GM15510 (cell line): ENCODE results near the gene IGF2R.

Experiments used
- POLR2A ChIP-seq: IDR thresholded peaks from 3 replicates; pipeline ENCODE4 v1.6.1; 2011; ENCODE audit warnings: borderline replicate concordance; ENCODE audit not compliant: insufficient read length; ENCODE audit errors: extremely low read depth

The IGF2R gene

GRCh38 chr6:160022793-160023192 is 53.9 kb downstream of the IGF2R start:
- TF ChIP-seq POLR2A = no peak

- no peak for TF ChIP-seq POLR2A
These were observed 55.3 kb downstream of the IGF2R start for GRCh38 chr6:160024152-160024551.

GRCh38 chr6:160027076-160027475 is 58.2 kb downstream of the IGF2R start:
- TF ChIP-seq POLR2A = no peak

GRCh38 chr6:160027931-160028330 is 59.0 kb downstream of the IGF2R start:
- no peak for TF ChIP-seq POLR2A

- TF ChIP-seq POLR2A = no peak
These were observed 59.8 kb downstream of the IGF2R start for GRCh38 chr6:160028487-160029275.

GRCh38 chr6:160029525-160029924 is 60.6 kb downstream of the IGF2R start:
- no peak for TF ChIP-seq POLR2A

GRCh38 chr6:160030103-160030502 is 61.2 kb downstream of the IGF2R start:
- no peak for TF ChIP-seq POLR2A

GRCh38 chr6:160031442-160031841 is 62.6 kb downstream of the IGF2R start:
- no peak for TF ChIP-seq POLR2A

GRCh38 chr6:160031871-160032270 is 63.0 kb downstream of the IGF2R start:
- TF ChIP-seq POLR2A = no peak

GRCh38 chr6:160032538-160032937 is 63.7 kb downstream of the IGF2R start:
- no peak for TF ChIP-seq POLR2A

- TF ChIP-seq POLR2A = no peak
These were observed 65.4 kb downstream of the IGF2R start for GRCh38 chr6:160034036-160034930.

- no peak for TF ChIP-seq POLR2A
These were observed 66.4 kb downstream of the IGF2R start for GRCh38 chr6:160035241-160035640.

GRCh38 chr6:160035693-160036330 is 66.9 kb downstream of the IGF2R start:
- TF ChIP-seq POLR2A = no peak

GRCh38 chr6:160036331-160036695 is 67.4 kb downstream of the IGF2R start:
- no peak for TF ChIP-seq POLR2A

GRCh38 chr6:160036790-160037206 is 67.9 kb downstream of the IGF2R start:
- no peak for TF ChIP-seq POLR2A
